UCSD-AML1 (cell line): ENCODE results near the gene NRCAM.
A peak's percentile ranks its signal among the peaks of the same experiment; 100 is the strongest.

ENCODE experiments used
- DNase-seq: peaks from one replicate; lab custom pipeline; 2025; ENCODE audit not compliant: unreplicated experiment; lab: John Stamatoyannopoulos, UW

The NRCAM gene

GRCh38 chr7:108222236-108222892 lies 233.9 kb downstream of the NRCAM start:
- no peak for DNase-seq

- DNase-seq, result peak; percentile 48
Observed at GRCh38 chr7:108211382-108212201, 244.6 kb downstream of the NRCAM start.

- no peak for DNase-seq
Observed at GRCh38 chr7:108210796-108211195, 245.4 kb downstream of the NRCAM start.

GRCh38 chr7:108205311-108205710 lies 250.9 kb downstream of the NRCAM start:
- no peak for DNase-seq

GRCh38 chr7:108204281-108204796 lies 251.9 kb downstream of the NRCAM start:
- no peak for DNase-seq

- no peak for DNase-seq
Observed at GRCh38 chr7:108203537-108203936, 252.7 kb downstream of the NRCAM start.

GRCh38 chr7:108202743-108203142 lies 253.5 kb downstream of the NRCAM start:
- DNase-seq, result no peak

- no peak for DNase-seq
Observed at GRCh38 chr7:108201766-108202165, 254.5 kb downstream of the NRCAM start.

- DNase-seq, result no peak
Observed at GRCh38 chr7:108200326-108200725, 255.9 kb downstream of the NRCAM start.

- DNase-seq, result no peak
Observed at GRCh38 chr7:108197371-108198091, 258.7 kb downstream of the NRCAM start.

- DNase-seq, result no peak
Observed at GRCh38 chr7:108196004-108196403, 260.2 kb downstream of the NRCAM start.

GRCh38 chr7:108193594-108194498 lies 262.4 kb downstream of the NRCAM start:
- no peak for DNase-seq

- DNase-seq, result no peak
Observed at GRCh38 chr7:108190891-108191290, 265.3 kb downstream of the NRCAM start.

GRCh38 chr7:108189733-108190388 lies 266.4 kb downstream of the NRCAM start:
- no peak for DNase-seq

GRCh38 chr7:108188724-108189123 lies 267.5 kb downstream of the NRCAM start:
- no peak for DNase-seq

GRCh38 chr7:108181073-108181985 lies 274.9 kb downstream of the NRCAM start:
- no peak for DNase-seq

GRCh38 chr7:108178398-108178797 lies 277.8 kb downstream of the NRCAM start:
- DNase-seq, result no peak

- no peak for DNase-seq
Observed at GRCh38 chr7:108171164-108171563, 285.1 kb downstream of the NRCAM start.

GRCh38 chr7:108170251-108170650 lies 286.0 kb downstream of the NRCAM start:
- no peak for DNase-seq
